Esophagus squamous epithelium (tissue), 4 donors: Measurements from ENCODE around the gene WDR31. TPM values are rescaled to one million over a fixed set of nuclear protein-coding genes. Genes with fewer than 3 reads are reported as not detected.

ENCODE experiments used
- total RNA-seq, 4 donors: library from RNA; depleted of rRNA; stranded (reverse); fragments of >200 nt; gene quantifications; one replicate each; pipeline ENCODE4 v1.1.0, GENCODE V29; 2016

The WDR31 gene
- total RNA-seq, 4 donors from 2014 or later: 1.1 to 1.9 (median 1.5) TPM

Other genes with a start within 250 kb of the WDR31 start
- gene SLC31A2, start 189.3 kb downstream of the WDR31 start, total RNA-seq: 10 to 100 TPM in 3 of 4 donors, 1 to 10 TPM in 1; 7.1 to 15.2 (median 12.8) TPM
- 10 to 100 TPM; 17.7 to 23.3 (median 20.5) TPM for gene FKBP15, start 119.0 kb downstream of the WDR31 start, total RNA-seq
- 10 to 100 TPM; 11.0 to 23.4 (median 17.8) TPM for gene SLC31A1, start 118.7 kb downstream of the WDR31 start, total RNA-seq
- 10 to 100 TPM; 20.5 to 42.4 (median 26.5) TPM for gene CDC26, start 64.7 kb downstream of the WDR31 start, total RNA-seq
- 10 to 100 TPM; 11.4 to 19.0 (median 17.4) TPM for gene PRPF4, start 64.6 kb downstream of the WDR31 start, total RNA-seq
- 1 to 10 TPM in 3 of 4 donors, not detected in 1; 2.1 to 6.0 (median 3.4) TPM for gene RNF183, start 36.9 kb downstream of the WDR31 start, total RNA-seq
- 10 to 100 TPM; 18.1 to 50.1 (median 37.6) TPM for gene BSPRY, start 9.3 kb upstream of the WDR31 start, total RNA-seq
- 10 to 100 TPM; 35.9 to 84.2 (median 46.4) TPM for gene HDHD3, start 36.7 kb upstream of the WDR31 start, total RNA-seq
- 10 to 100 TPM; 19.1 to 52.0 (median 33.5) TPM for gene ALAD, start 61.0 kb upstream of the WDR31 start, total RNA-seq
- 10 to 100 TPM; 16.6 to 61.4 (median 51.9) TPM for gene POLE3, start 70.4 kb upstream of the WDR31 start, total RNA-seq
- gene C9orf43, start 70.5 kb upstream of the WDR31 start, total RNA-seq: under 1 TPM; 0.32 to 0.79 (median 0.38) TPM
- gene RGS3, start 123.5 kb upstream of the WDR31 start, total RNA-seq: 10 to 100 TPM in 3 of 4 donors, 1 to 10 TPM in 1; 9.7 to 16.3 (median 12.7) TPM